ENCODE results near the gene LRP4. TPM values are rescaled to one million over a fixed set of nuclear protein-coding genes. Genes with fewer than 3 reads are reported as not detected.

LRP4 gene
- total RNA-seq, 1 donor from 2014 or later, result 2.5 TPM

GRCh38 chr11:46894506-46894905 is 23.8 kb downstream of the LRP4 start:
- ATAC-seq, result no peak

- no peak for ATAC-seq
These were observed 25.5 kb downstream of the LRP4 start for GRCh38 chr11:46892838-46893237.

- ATAC-seq, result no peak
These were observed 26.2 kb downstream of the LRP4 start for GRCh38 chr11:46892109-46892508.

- peak; percentile 63 for ATAC-seq
These were observed 27.7 kb downstream of the LRP4 start for GRCh38 chr11:46890665-46891064.

GRCh38 chr11:46889689-46890475 is 28.5 kb downstream of the LRP4 start:
- ATAC-seq, result peak; percentile 88

- no peak for ATAC-seq
These were observed 29.1 kb downstream of the LRP4 start for GRCh38 chr11:46889251-46889650.

- ATAC-seq, result no peak
These were observed 29.7 kb downstream of the LRP4 start for GRCh38 chr11:46888636-46889035.

- ATAC-seq, result no peak
These were observed 32.1 kb downstream of the LRP4 start for GRCh38 chr11:46886211-46886610.

GRCh38 chr11:46879056-46879585 is 39.2 kb downstream of the LRP4 start:
- ATAC-seq, result no peak

- ATAC-seq, result no peak
These were observed 40.8 kb downstream of the LRP4 start for GRCh38 chr11:46877580-46877979.

GRCh38 chr11:46876471-46876870 is 41.9 kb downstream of the LRP4 start:
- ATAC-seq, result no peak

- ATAC-seq, result no peak
These were observed 43.8 kb downstream of the LRP4 start for GRCh38 chr11:46874586-46874985.

- peak; percentile 86 for ATAC-seq
These were observed 49.4 kb downstream of the LRP4 start for GRCh38 chr11:46868912-46869311.

GRCh38 chr11:46865340-46865739 is 53.0 kb downstream of the LRP4 start:
- no peak for ATAC-seq

- ATAC-seq, result no peak
These were observed 58.1 kb downstream of the LRP4 start for GRCh38 chr11:46860218-46860617.

- no peak for ATAC-seq
These were observed 59.3 kb downstream of the LRP4 start for GRCh38 chr11:46858920-46859546.

GRCh38 chr11:46857666-46858065 is 60.7 kb downstream of the LRP4 start:
- no peak for ATAC-seq

GRCh38 chr11:46856605-46857343 is 61.6 kb downstream of the LRP4 start:
- no peak for ATAC-seq

GRCh38 chr11:46855863-46856262 is 62.5 kb downstream of the LRP4 start:
- ATAC-seq, result no peak

GRCh38 chr11:46855167-46855566 is 63.2 kb downstream of the LRP4 start:
- no peak for ATAC-seq

GRCh38 chr11:46850829-46851380 is 67.4 kb downstream of the LRP4 start:
- ATAC-seq, result no peak

GRCh38 chr11:46849631-46850030 is 68.7 kb downstream of the LRP4 start:
- no peak for ATAC-seq

GRCh38 chr11:46846510-46846830 is 71.9 kb downstream of the LRP4 start:
- ATAC-seq, result no peak
